GM18505 (cell line): ENCODE measurements around the gene GNG2.

Experiments
- ATAC-seq: cut with Tn5 transposase; IDR thresholded peaks from one replicate; pipeline ENCODE4 v1.9.1; 2021; ENCODE audit not compliant: unreplicated experiment
- POLR2A ChIP-seq: IDR thresholded peaks from 4 replicates; pipeline ENCODE4 v1.6.1; 2011; ENCODE audit warnings: borderline replicate concordance; ENCODE audit not compliant: insufficient read depth, insufficient read length; ENCODE audit errors: extremely low read depth

GNG2 gene

DNA sequence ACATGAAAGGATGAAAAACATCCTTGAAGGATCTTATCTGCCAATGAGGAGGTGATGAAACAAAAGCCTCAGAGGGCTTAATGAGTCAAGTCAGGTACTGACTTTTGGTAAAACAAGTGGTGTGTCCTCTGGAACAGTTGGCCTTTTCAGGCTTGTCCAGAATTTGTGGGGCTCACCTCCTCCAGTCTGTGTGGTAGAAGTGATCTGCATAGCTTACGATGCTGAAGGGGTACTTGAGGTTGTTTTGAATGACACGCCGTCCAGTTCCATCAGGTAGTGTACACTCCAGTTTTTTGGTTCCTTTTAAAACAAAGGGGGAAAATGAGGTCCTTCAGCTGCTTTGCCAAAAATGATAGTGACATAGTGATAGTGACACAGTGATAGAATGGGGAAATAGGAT, 145.9 kb downstream of the GNG2 start:
- no peak for ATAC-seq
- TF ChIP-seq POLR2A: no peak

GRCh38 chr14:52007211-52007610, 146.8 kb downstream of the GNG2 start:
- ATAC-seq: no peak
- TF ChIP-seq POLR2A: no peak

GRCh38 chr14:52007637-52008036, 147.2 kb downstream of the GNG2 start:
- no peak for ATAC-seq
- TF ChIP-seq POLR2A: no peak

DNA sequence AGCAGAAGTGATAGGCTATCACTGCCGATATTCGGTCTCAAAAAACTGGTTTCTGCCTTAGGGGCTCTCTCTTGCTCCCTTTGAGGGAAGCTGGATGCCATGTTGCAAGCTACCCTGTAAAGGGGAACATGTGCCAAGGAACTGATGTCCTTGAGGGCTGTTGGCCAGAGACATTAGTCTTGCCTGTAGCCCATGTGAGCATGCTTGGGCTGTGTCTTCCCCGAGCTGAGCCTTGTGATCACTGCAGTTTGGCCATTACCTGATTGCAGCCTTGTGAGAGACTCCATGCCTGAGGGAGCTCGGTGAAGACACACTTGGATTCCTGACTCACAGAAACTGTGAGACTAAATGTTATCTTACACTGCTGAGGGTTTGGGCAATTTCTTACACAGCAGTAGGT, 147.7 kb downstream of the GNG2 start:
- no peak for ATAC-seq
- no peak for TF ChIP-seq POLR2A

- no peak for TF ChIP-seq POLR2A
- ATAC-seq: no peak
Measured at GRCh38 chr14:52010173-52010693, 149.8 kb downstream of the GNG2 start.

DNA sequence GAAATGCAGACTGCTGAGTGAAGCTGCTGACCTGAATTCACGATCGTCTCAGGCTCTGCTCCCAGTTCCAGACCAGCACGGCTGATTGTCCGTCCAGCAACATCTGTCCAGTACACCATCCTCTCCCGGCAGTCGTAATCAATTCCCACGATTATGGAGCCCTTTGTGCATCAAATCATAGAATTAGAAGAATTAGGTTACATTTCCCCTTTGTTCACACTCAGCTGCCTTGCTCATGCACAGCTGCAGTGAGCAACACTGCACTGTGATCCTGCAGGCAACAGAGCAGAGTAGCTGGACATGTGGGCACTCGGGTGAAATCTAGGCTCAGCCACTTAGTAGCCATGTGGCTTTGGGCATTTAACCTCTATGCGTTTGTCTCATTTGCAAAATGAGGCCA, 151.1 kb downstream of the GNG2 start:
- no peak for ATAC-seq
- TF ChIP-seq POLR2A: no peak

- TF ChIP-seq POLR2A: no peak
- no peak for ATAC-seq
Measured at GRCh38 chr14:52012635-52013034, 152.2 kb downstream of the GNG2 start.

DNA sequence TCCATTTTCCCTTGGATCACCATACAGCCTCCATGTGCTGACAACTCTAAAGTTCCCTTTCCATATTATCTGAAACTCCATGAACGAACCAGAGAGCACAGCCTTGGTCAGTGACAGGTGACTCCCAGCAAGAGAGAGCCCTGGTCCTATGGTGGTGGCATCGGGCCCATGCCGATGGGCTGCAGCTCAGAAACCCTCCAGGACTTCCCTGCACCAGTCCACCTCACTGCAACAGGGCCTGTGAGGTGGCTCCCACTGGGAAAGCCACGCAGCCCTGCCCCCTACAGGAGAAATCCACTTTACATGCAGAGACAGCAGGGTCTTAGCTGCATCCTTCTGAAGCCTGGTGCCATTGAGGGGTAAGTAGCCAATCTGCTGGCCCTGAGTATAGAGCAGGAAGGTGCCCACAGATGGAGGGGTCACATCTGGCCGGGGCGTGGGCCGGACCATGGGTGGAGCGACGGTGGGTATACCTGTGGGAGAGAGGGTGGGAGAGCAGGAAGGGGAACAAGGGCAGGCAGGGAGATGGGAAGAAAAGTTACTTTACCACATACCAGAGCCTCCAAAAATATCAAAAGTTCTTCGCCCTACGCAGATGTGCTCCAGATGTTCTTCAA, 153.7 kb downstream of the GNG2 start:
- TF ChIP-seq POLR2A: no peak
- ATAC-seq: no peak

DNA sequence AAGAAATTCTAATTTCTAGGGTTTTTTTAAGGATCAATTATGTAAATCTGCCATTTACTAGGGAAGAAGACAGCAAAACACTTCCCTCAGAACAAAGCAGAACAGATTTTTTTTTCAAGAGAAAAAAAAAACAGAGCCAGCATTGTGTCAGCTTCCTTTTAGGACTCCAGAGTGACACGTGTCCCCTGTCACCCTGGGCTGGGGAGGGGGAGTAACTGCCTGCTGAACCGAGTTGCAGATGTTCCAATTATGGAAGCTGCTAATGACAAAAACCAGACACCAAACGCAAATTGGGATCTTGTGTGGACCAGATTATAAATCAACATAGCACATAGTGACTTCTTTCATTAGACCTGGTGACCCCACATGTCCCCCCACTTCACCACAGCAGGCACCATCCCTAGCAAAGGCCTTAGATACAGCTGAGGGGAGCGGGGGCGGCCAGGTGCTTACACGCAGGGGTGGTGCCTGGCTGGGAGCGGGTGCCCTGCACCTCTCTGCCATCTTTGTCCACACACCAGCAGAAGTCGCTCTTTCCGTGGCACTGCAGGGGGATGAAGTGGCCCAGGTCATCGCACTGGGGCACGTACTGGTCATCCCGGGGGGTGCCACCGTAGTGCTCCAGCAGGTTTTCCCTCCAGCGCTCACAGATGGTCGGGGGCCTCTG, 154.3 kb downstream of the GNG2 start:
- no peak for ATAC-seq

GRCh38 chr14:52015411-52016030, 155.1 kb downstream of the GNG2 start:
- no peak for TF ChIP-seq POLR2A
- no peak for ATAC-seq

More for the DNA sequence above, 154.3 kb downstream of the GNG2 start:
- TF ChIP-seq POLR2A: no peak

DNA sequence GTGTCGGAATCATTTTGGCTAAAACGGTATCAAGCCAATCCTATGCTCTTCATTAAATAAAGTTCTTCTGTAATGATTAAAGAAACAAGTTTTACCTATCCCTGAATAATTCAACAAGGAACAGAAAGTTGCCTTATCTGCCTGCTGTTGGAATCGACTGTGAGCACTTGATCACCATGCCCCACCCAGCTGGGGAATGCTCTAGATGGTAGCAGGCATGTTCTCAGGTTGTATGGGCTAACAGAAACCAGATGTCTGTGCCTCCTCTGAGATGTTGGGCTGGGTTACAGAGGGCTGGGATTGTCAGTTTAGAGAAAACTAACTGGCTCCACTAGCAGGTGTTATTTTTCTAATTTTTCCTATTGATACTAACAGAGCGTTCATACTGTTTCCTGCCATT, 157.8 kb downstream of the GNG2 start:
- TF ChIP-seq POLR2A: no peak

GRCh38 chr14:52018970-52019369, 158.6 kb downstream of the GNG2 start:
- ATAC-seq: no peak
- no peak for TF ChIP-seq POLR2A

More for the DNA sequence above, 157.8 kb downstream of the GNG2 start:
- ATAC-seq: no peak
